Vagina (tissue), 2 donors: ENCODE measurements around the gene TAF4B. TPM values are rescaled to one million over a fixed set of nuclear protein-coding genes. Genes with fewer than 3 reads are reported as not detected.
A peak's percentile ranks its signal among the peaks of the same experiment; 100 is the strongest.

Source experiments
- DNase-seq, 2 donors: peaks; one replicate each; pipeline ENCODE4 v3.0.0-alpha.2; 2017; ENCODE audit errors: extremely low spot score in 2 of 2
- H3K27ac ChIP-seq: fragments of 200-600 bp; sonication (generic); one replicate; pipeline ENCODE4 v1.5.1; 2019
- H3K27me3 ChIP-seq: fragments of 200-600 bp; sonication (generic); one replicate; pipeline ENCODE4 v1.5.1; 2019
- H3K36me3 ChIP-seq, 2 donors: fragments of 200-600 bp; sonication (generic); one replicate each; pipeline ENCODE4 v1.5.1; 2017 to 2019
- H3K4me1 ChIP-seq: fragments of 200-600 bp; sonication (generic); one replicate; pipeline ENCODE4 v1.5.1; 2019
- H3K4me3 ChIP-seq, 2 donors: fragments of 200-600 bp; sonication (generic); 1 replicate in 1 of 2; 2 replicates in 1 of 2; pipeline ENCODE4 v1.5.1; 2016 to 2019
- H3K9me3 ChIP-seq: fragments of 200-600 bp; sonication (generic); one replicate; pipeline ENCODE4 v1.5.1; 2019
- CTCF ChIP-seq, 3 experiments: fragments of 450-650 bp in 2 of 3; fragments of 200-600 bp in 1 of 3; sonication (generic) in 1 of 3; IDR thresholded peaks; one replicate each; pipeline ENCODE4 v1.5.1; 2017 to 2019; ENCODE audit warnings: antibody characterized with exemption in 3 of 3, mild to moderate bottlenecking in 2 of 3, moderate library complexity in 2 of 3
- POLR2A ChIP-seq, 2 donors: fragments of 450-650 bp; IDR thresholded peaks; one replicate each; pipeline ENCODE4 v1.6.1; 2017; ENCODE audit warnings: antibody characterized with exemption in 2 of 2, mild to moderate bottlenecking in 2 of 2, moderate library complexity in 2 of 2
- POLR2AphosphoS5 ChIP-seq, 2 donors: sonication (generic); formaldehyde crosslinking; IDR thresholded peaks; one replicate each; pipeline ENCODE4 v1.9.0; 2017; ENCODE audit warnings: antibody characterized with exemption in 2 of 2, mild to moderate bottlenecking in 2 of 2, low read depth in 1 of 2; ENCODE audit not compliant: insufficient read depth in 1 of 2
- intact Hi-C: fragments of 100-400 bp; cut with DNase I; formaldehyde crosslinking; loops from one replicate; pipeline ENCODE4 v1.15.1; 2023
- total RNA-seq: library from RNA; depleted of rRNA; stranded (reverse); fragments of >200 nt; gene quantifications from one replicate; pipeline ENCODE4 v1.2.3, GENCODE V29; 2016

The TAF4B gene
- total RNA-seq, 1 donor from 2014 or later, result 16.0 TPM

DNA sequence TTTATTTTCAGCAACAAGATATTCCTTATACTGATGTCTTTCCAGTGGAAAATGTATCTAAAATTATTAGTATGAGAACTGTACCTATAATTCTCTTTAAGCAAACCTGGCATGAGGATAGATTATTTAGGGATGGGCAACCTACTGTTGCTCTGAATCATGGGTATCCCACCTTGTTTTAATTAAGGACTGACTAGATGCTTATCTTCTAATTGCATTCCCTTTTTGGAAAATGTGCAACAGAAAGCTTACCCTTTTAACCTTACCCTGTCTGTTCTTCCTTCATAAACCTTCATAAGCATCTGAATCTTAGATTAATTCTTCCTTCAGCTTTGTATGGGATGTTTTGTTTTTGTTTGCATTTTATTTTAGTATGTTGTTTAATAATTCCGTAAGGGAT is 110.3 kb downstream of the TAF4B start:
- Histone ChIP-seq H3K9me3 (no peaks in the 10 kb centered on the region), H3K4me1 (peaks cover 27% of the 10 kb centered on the region), H3K27me3 (no peaks in the 10 kb centered on the region), H3K27ac (no peak overlapping the region), H3K36me3 (no peaks in the 10 kb centered on the region), H3K4me3 (no peak overlapping the region)
- intact Hi-C loops, result no loop called here
- TF ChIP-seq POLR2A (IDR thresholded peaks at IDR 0.05) (no peak), CTCF (IDR thresholded peaks at IDR 0.05) (no peak)
- no peak for DNase-seq

GRCh38 chr18:26342646-26343045 is 116.4 kb downstream of the TAF4B start:
- no peak overlapping the region for H3K4me3 ChIP-seq
- no peak for TF ChIP-seq POLR2A (IDR thresholded peaks at IDR 0.05)
- TF ChIP-seq POLR2AphosphoS5 (IDR thresholded peaks at IDR 0.05; ENCODE audit: insufficient read depth in 1 of 2, low read depth in 1 of 2), result peak in 1 of 2 donors; percentile 54
- H3K9me3 ChIP-seq, result peaks cover 9% of the 10 kb centered on the region
- no peak overlapping the region for H3K27ac ChIP-seq
- H3K4me1 ChIP-seq, result no peaks in the 10 kb centered on the region
- no peaks in the 10 kb centered on the region for H3K27me3 ChIP-seq
- H3K36me3 ChIP-seq, result no peaks in the 10 kb centered on the region
- intact Hi-C loops, result no loop called here
- DNase-seq, result no peak

- Histone ChIP-seq H3K36me3 (no peaks in the 10 kb centered on the region), H3K27me3 (no peaks in the 10 kb centered on the region), H3K4me3 (no peak overlapping the region), H3K27ac (no peak overlapping the region), H3K4me1 (no peaks in the 10 kb centered on the region), H3K9me3 (peaks cover 5% of the 10 kb centered on the region)
- TF ChIP-seq POLR2AphosphoS5 (IDR thresholded peaks at IDR 0.05; ENCODE audit: insufficient read depth in 1 of 2, low read depth in 1 of 2) (no peak), POLR2A (IDR thresholded peaks at IDR 0.05) (no peak), CTCF (IDR thresholded peaks at IDR 0.05) (no peak)
- intact Hi-C loops, result no loop called here
- DNase-seq, result no peak
These were observed 124.7 kb downstream of the TAF4B start for GRCh38 chr18:26350961-26351360.

- Histone ChIP-seq H3K4me3 (no peak overlapping the region), H3K27ac (no peak overlapping the region), H3K36me3 (peaks cover 0 to 6% of the 10 kb centered on the region in 2 donors), H3K9me3 (no peaks in the 10 kb centered on the region), H3K27me3 (no peaks in the 10 kb centered on the region), H3K4me1 (no peaks in the 10 kb centered on the region)
- intact Hi-C loops, result no loop called here
- no peak for TF ChIP-seq POLR2A (IDR thresholded peaks at IDR 0.05)
- TF ChIP-seq POLR2AphosphoS5 (IDR thresholded peaks at IDR 0.05; ENCODE audit: insufficient read depth in 1 of 2, low read depth in 1 of 2), result no peak
- no peak for TF ChIP-seq CTCF (IDR thresholded peaks at IDR 0.05)
- no peak for DNase-seq
These were observed 130.0 kb downstream of the TAF4B start for GRCh38 chr18:26356045-26356785.

- no peaks in the 10 kb centered on the region for H3K9me3 ChIP-seq
- no peak for DNase-seq
- peaks cover 0 to 6% of the 10 kb centered on the region in 2 donors for H3K36me3 ChIP-seq
- no peaks in the 10 kb centered on the region for H3K4me1 ChIP-seq
- intact Hi-C loops, result no loop called here
- H3K4me3 ChIP-seq, result no peak overlapping the region
- TF ChIP-seq CTCF (IDR thresholded peaks at IDR 0.05) (no peak), POLR2A (IDR thresholded peaks at IDR 0.05) (no peak), POLR2AphosphoS5 (IDR thresholded peaks at IDR 0.05; ENCODE audit: insufficient read depth in 1 of 2, low read depth in 1 of 2) (no peak)
- H3K27me3 ChIP-seq, result no peaks in the 10 kb centered on the region
- no peak overlapping the region for H3K27ac ChIP-seq
These were observed 131.7 kb downstream of the TAF4B start for GRCh38 chr18:26357960-26358359.
